K562 (cell line): ENCODE results near the gene ANKS4B. TPM values are rescaled to one million over a fixed set of nuclear protein-coding genes. Genes with fewer than 3 reads are reported as not detected.

Experiments
- ATAC-seq: fragments of 200-7000 bp; cut with Tn5 transposase; 3 replicates; pipeline ENCODE4 v1.9.1; 2020; ENCODE audit warnings: moderate library complexity
- BruUV-seq: library from RNA; stranded (reverse); fragments of 400-500 nt; replicated peaks from 2 replicates; lab custom pipeline; 2021; lab: Mats Ljungman, UMichigan
- CTCF ChIA-PET: fragments of 300-600 bp; formaldehyde crosslinking; extraction: SDS; loops from one replicate; lab custom pipeline; 2021; ENCODE audit warnings: low intra/inter-chr PET ratio; lab: Yijun Ruan, JAX
- POLR2A ChIA-PET: fragments of 300-600, 350-650 bp; sonication (Branson Sonifier 250); formaldehyde crosslinking; extraction: SDS; loops from one replicate; lab custom pipeline; 2021; ENCODE audit warnings: antibody characterized with exemption, inconsistent platforms; lab: Yijun Ruan, JAX
- DNase-seq, 4 experiments: peaks; one replicate each; pipeline versions ENCODE4 v3.0.0 to v3.0.0-alpha.2; 2011 to 2018; ENCODE audit warnings: low spot score in 3 of 4, mixed read lengths in 3 of 4; ENCODE audit errors: extremely low read depth in 1 of 4
- FAIRE-seq: peaks from 2 replicates; lab custom pipeline; 2011; peaks lifted over from hg19 to GRCh38; lab: Jason Lieb, UNC
- H2AFZ ChIP-seq: 2 replicates; pipeline ENCODE4 v1.6.0; 2011; ENCODE audit warnings: low read depth, low read length, control low read depth, inconsistent platforms
- H3K27ac ChIP-seq: fragments of 200-600 bp; 3 replicates; pipeline ENCODE4 v1.8.0; 2011; ENCODE audit warnings: low read depth, mild to moderate bottlenecking, control low read depth, inconsistent platforms, low read length, moderate library complexity, mixed read lengths; ENCODE audit errors: extremely low read depth
- H3K27me3 ChIP-seq, 2 experiments: fragments of 300-600 bp in 1 of 2; 2 replicates in 1 of 2; 3 replicates in 1 of 2; pipeline versions ENCODE4 v1.6.0 to v1.8.0; 2011; ENCODE audit warnings: inconsistent platforms in 2 of 2, low read length in 2 of 2, mild to moderate bottlenecking in 1 of 2, mixed read lengths in 1 of 2, moderate library complexity in 1 of 2; ENCODE audit not compliant: control insufficient read depth in 2 of 2, insufficient read depth in 2 of 2
- H3K36me3 ChIP-seq: fragments of 300-600 bp; 3 replicates; pipeline ENCODE4 v1.8.0; 2011; ENCODE audit warnings: mild to moderate bottlenecking, low read length, inconsistent platforms; ENCODE audit not compliant: control insufficient read depth, insufficient read depth
- H3K4me1 ChIP-seq, 2 experiments: fragments of 200-600 bp in 1 of 2; replicated peaks in 1 of 2; 2 replicates in 1 of 2; 3 replicates in 1 of 2; pipeline versions ENCODE4 v1.5.1 to v1.8.0; 2011; ENCODE audit warnings: inconsistent platforms in 2 of 2, low read length in 2 of 2, mild to moderate bottlenecking in 1 of 2, mixed read lengths in 1 of 2, moderate library complexity in 1 of 2; ENCODE audit not compliant: control insufficient read depth in 2 of 2, insufficient read depth in 2 of 2
- H3K4me2 ChIP-seq: 2 replicates; pipeline ENCODE4 v1.6.1; 2011; ENCODE audit warnings: low read length, control low read depth, inconsistent platforms, mixed read lengths; ENCODE audit not compliant: insufficient read depth
- H3K4me3 ChIP-seq: fragments of 200-600 bp; sonication (generic), shearing (Covaris generic); 2 replicates; pipeline ENCODE4 v1.5.1; 2016; ENCODE audit warnings: control low read depth, inconsistent platforms
- H3K79me2 ChIP-seq: fragments of 200-600 bp; 3 replicates; pipeline ENCODE4 v1.8.0; 2011; ENCODE audit warnings: low read length, inconsistent platforms; ENCODE audit not compliant: control insufficient read depth, insufficient read depth
- H3K9ac ChIP-seq, 2 experiments: 2 replicates each; pipeline versions ENCODE4 v1.6.0 to v1.6.1; 2011; ENCODE audit warnings: low read depth in 2 of 2, low read length in 2 of 2, control low read depth in 1 of 2, inconsistent platforms in 1 of 2, mild to moderate bottlenecking in 1 of 2, mixed read lengths in 1 of 2; ENCODE audit not compliant: insufficient read depth in 1 of 2
- H3K9me1 ChIP-seq: one replicate; pipeline ENCODE4 v1.6.0; 2011; ENCODE audit warnings: inconsistent platforms, mild to moderate bottlenecking, low read length, moderate library complexity; ENCODE audit not compliant: control insufficient read depth, insufficient read depth
- H3K9me3 ChIP-seq: replicated peaks from 2 replicates; pipeline ENCODE4 v1.5.1; 2011; ENCODE audit warnings: low read depth, low read length, inconsistent platforms; ENCODE audit not compliant: control insufficient read depth, insufficient read depth
- H4K20me1 ChIP-seq: replicated peaks from 2 replicates; pipeline ENCODE4 v1.6.1; 2011; ENCODE audit warnings: low read length, inconsistent platforms, mixed read lengths; ENCODE audit not compliant: control insufficient read depth, insufficient read depth
- ETV1 ChIP-seq: fragments of 450-650 bp; conservative IDR thresholded peaks from 2 replicates; pipeline ENCODE4 v1.6.1; 2016; ENCODE audit warnings: missing genetic modification characterization, control low read depth, low read depth, missing compliant biosample characterization
- KAT8 ChIP-seq: fragments of 450-650 bp; IDR thresholded peaks from 2 replicates; pipeline ENCODE4 v1.6.1; 2016; ENCODE audit warnings: low read depth, mild to moderate bottlenecking
- KLF1 ChIP-seq: fragments of 450-650 bp; IDR thresholded peaks from 2 replicates; pipeline ENCODE4 v1.6.1; 2016; ENCODE audit warnings: missing genetic modification characterization, missing compliant biosample characterization
- ZNF24 ChIP-seq: fragments of 450-650 bp; IDR thresholded peaks from 2 replicates; pipeline ENCODE4 v1.6.1; 2016
- ZNF311 ChIP-seq: fragments of 250-450 bp; sonication (Bioruptor Pico); IDR thresholded peaks from 2 replicates; pipeline ENCODE4 v1.4.0; 2020; ENCODE audit warnings: mild to moderate bottlenecking, moderate library complexity
- ZNF347 ChIP-seq: fragments of 450-650 bp; formaldehyde crosslinking; IDR thresholded peaks from 2 replicates; pipeline ENCODE4 v1.4.0; 2020; ENCODE audit warnings: low read depth, mild to moderate bottlenecking, moderate library complexity
- WGBS: fragments of 100-300 bp; shearing (Covaris generic); methylation state at CpG from one replicate; pipeline ENCODE4 v1.1.6; 2016; ENCODE audit warnings: low coverage, mixed read lengths; ENCODE audit not compliant: insufficient coverage; ENCODE audit errors: missing lambda C conversion rate; 5-methylcytosine and 5-hydroxymethylcytosine counted together
- in situ Hi-C: fragments of 300-500 bp; cut with MboI; formaldehyde crosslinking; loops from 4 replicates; pipeline ENCODE4 v1.15.0; 2018; ENCODE audit warnings: inconsistent platforms, mixed read lengths
- intact Hi-C: fragments of 100-400 bp; cut with micrococcal nuclease; formaldehyde crosslinking; loops from 2 replicates; pipeline ENCODE4 v1.14.2; 2022
- polyA plus RNA-seq, 8 experiments: library from polyadenylated mRNA; depleted of rRNA in 4 of 8; stranded (reverse) in 5 of 8; unstranded in 3 of 8; fragments of >200 nt; fragmentation: Nextera tagmentation in 2 of 8; fragmentation: Illumina TruSeq in 1 of 8; extraction: Ambion mirVana in 2 of 8; extraction: Trizol in 1 of 8; gene quantifications; 2 replicates each; pipeline versions ENCODE4 v1.2.1 to v1.2.3, GENCODE V29; 2011 to 2014; ENCODE audit warnings: inconsistent platforms in 1 of 8, missing spikeins in 1 of 8
- total RNA-seq, 7 experiments: library from RNA; depleted of rRNA in 6 of 7; stranded (reverse); fragments of >200 nt in 6 of 7; fragmentation: Illumina TruSeq in 2 of 7; extraction: Trizol in 2 of 7; gene quantifications; 2 replicates each; pipeline versions ENCODE4 v1.2.1 to v1.2.3, GENCODE V29; 2011 to 2021; ENCODE audit warnings: low replicate concordance in 1 of 7
- TF ChIP-seq, protein P1 (sequence below): fragments of 450-650 bp; IDR thresholded peaks from 2 replicates; pipeline ENCODE4 v1.6.1; 2014; ENCODE audit warnings: low read depth, mild to moderate bottlenecking, moderate library complexity, borderline replicate concordance
- TF ChIP-seq, protein P2 (sequence below): fragments of 450-650 bp; IDR thresholded peaks from 2 replicates; pipeline ENCODE4 v1.6.1; 2016
- TF ChIP-seq, protein P3 (sequence below): fragments of 250-450 bp; sonication (Bioruptor Pico); IDR thresholded peaks from 2 replicates; pipeline ENCODE4 v1.6.1; 2021; ENCODE audit warnings: mild to moderate bottlenecking
- TF ChIP-seq, protein P4 (sequence below): sonication (generic); formaldehyde crosslinking; IDR thresholded peaks from 2 replicates; pipeline ENCODE4 v1.8.0; 2023; ENCODE audit warnings: missing genetic modification reagents, mild to moderate bottlenecking, borderline replicate concordance

The ANKS4B gene
- total and polyA plus RNA-seq, 9 of the 15 experiments (the other 6 are each of a cell fraction or from before 2014, with no cell fraction given): not detected

DNA sequence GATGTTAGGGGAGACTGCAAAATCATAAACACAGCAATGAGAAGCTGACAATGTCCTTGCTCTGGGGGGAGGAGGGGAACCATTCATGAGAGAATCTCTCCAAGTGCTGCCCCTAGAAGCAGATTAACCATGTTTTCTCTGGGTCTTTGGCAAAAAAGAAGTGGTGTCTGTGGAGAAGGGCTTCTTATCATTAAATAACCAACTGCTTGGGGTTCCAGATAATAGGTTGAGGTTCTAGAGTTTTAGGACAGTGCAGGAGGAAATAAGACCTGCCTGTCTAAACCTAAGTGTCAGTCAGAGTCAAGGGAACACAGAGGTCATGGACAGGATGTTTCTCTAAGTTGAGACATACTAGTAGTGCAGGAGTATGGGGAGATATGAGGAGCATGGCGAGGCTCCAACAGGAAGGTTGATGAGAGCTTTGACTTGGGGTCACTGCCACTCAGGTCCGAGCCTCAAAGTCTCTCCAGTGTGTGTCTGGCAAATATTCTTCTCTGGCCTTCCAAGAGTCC, 5.1 kb upstream of the ANKS4B start (continued):
- TF ChIP-seq ZNF311 (CRISPR knock-in tag) (no peak), ETV1 (tag) (0 out of 2 replicates have a peak, but pooled peaks have one; percentile 27)
- TF ChIP-seq, protein P1, sequence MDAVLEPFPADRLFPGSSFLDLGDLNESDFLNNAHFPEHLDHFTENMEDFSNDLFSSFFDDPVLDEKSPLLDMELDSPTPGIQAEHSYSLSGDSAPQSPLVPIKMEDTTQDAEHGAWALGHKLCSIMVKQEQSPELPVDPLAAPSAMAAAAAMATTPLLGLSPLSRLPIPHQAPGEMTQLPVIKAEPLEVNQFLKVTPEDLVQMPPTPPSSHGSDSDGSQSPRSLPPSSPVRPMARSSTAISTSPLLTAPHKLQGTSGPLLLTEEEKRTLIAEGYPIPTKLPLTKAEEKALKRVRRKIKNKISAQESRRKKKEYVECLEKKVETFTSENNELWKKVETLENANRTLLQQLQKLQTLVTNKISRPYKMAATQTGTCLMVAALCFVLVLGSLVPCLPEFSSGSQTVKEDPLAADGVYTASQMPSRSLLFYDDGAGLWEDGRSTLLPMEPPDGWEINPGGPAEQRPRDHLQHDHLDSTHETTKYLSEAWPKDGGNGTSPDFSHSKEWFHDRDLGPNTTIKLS: peak; percentile 74; the same call in 1 of the 2 replicates
- TF ChIP-seq, protein P2, sequence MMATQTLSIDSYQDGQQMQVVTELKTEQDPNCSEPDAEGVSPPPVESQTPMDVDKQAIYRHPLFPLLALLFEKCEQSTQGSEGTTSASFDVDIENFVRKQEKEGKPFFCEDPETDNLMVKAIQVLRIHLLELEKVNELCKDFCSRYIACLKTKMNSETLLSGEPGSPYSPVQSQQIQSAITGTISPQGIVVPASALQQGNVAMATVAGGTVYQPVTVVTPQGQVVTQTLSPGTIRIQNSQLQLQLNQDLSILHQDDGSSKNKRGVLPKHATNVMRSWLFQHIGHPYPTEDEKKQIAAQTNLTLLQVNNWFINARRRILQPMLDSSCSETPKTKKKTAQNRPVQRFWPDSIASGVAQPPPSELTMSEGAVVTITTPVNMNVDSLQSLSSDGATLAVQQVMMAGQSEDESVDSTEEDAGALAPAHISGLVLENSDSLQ: peak; percentile 58
- TF ChIP-seq, protein P3, sequence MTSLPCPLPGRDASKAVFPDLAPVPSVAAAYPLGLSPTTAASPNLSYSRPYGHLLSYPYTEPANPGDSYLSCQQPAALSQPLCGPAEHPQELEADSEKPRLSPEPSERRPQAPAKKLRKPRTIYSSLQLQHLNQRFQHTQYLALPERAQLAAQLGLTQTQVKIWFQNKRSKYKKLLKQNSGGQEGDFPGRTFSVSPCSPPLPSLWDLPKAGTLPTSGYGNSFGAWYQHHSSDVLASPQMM: no peak

DNA sequence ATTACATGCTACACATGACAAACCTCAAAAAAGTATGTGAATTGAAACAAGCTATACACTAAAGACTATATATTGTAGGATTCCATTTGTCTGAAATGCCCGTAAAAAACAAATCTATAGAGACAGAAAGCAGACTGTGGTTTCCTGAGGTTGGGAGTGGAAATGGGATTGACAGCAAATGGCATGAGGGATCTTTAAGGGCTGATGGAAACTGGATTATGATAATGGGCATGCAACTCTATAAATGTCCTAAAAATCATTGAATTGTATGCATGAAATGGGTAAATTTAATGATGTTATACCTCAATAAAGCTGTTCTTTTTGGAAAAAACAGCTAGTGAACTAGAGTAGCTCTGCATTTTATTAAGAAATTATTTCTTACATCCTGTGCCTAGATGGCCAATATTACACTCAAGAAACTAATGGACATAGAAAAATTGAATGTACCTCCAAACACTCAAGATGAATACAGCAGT, 416 bp upstream of the ANKS4B start:
- DNase-seq: no peak
- H3K9me3 ChIP-seq: no peaks in the 10 kb centered on the region
- no peaks in the 10 kb centered on the region for H3K79me2 ChIP-seq
- H4K20me1 ChIP-seq: no peaks in the 10 kb centered on the region
- no peak for FAIRE-seq
- intact Hi-C loops: no loop called here
- H3K9me1 ChIP-seq: no peaks in the 10 kb centered on the region
- H3K4me1 ChIP-seq: peaks cover 7 to 21% of the 10 kb centered on the region in 2 experiments; a peak in 3 of 5 replicates
- ChIA-PET POLR2A (interaction anchor here (1.1 kb wide), 1 partner anchor 8 kb away, joined by 3 read pairs; no protein-coding TSS in a partner anchor), CTCF (no interaction called here)
- ATAC-seq: no peak
- 50% methylated on average over 1 of the region's 1 CpG for WGBS
- no peak overlapping the region for H3K4me3 ChIP-seq
- BruUV-seq: no TSS peak
- no peaks in the 10 kb centered on the region; a peak in 1 of 5 replicates for H3K27me3 ChIP-seq
- no peak overlapping the region for H3K4me2 ChIP-seq
- no peaks in the 10 kb centered on the region for H3K36me3 ChIP-seq
- no peak overlapping the region for H2AFZ ChIP-seq
- no peak overlapping the region for H3K27ac ChIP-seq
- H3K9ac ChIP-seq: no peak overlapping the region
- in situ Hi-C loops: no loop called here
- no peak for TF ChIP-seq ZNF24
- TF ChIP-seq, protein P4, sequence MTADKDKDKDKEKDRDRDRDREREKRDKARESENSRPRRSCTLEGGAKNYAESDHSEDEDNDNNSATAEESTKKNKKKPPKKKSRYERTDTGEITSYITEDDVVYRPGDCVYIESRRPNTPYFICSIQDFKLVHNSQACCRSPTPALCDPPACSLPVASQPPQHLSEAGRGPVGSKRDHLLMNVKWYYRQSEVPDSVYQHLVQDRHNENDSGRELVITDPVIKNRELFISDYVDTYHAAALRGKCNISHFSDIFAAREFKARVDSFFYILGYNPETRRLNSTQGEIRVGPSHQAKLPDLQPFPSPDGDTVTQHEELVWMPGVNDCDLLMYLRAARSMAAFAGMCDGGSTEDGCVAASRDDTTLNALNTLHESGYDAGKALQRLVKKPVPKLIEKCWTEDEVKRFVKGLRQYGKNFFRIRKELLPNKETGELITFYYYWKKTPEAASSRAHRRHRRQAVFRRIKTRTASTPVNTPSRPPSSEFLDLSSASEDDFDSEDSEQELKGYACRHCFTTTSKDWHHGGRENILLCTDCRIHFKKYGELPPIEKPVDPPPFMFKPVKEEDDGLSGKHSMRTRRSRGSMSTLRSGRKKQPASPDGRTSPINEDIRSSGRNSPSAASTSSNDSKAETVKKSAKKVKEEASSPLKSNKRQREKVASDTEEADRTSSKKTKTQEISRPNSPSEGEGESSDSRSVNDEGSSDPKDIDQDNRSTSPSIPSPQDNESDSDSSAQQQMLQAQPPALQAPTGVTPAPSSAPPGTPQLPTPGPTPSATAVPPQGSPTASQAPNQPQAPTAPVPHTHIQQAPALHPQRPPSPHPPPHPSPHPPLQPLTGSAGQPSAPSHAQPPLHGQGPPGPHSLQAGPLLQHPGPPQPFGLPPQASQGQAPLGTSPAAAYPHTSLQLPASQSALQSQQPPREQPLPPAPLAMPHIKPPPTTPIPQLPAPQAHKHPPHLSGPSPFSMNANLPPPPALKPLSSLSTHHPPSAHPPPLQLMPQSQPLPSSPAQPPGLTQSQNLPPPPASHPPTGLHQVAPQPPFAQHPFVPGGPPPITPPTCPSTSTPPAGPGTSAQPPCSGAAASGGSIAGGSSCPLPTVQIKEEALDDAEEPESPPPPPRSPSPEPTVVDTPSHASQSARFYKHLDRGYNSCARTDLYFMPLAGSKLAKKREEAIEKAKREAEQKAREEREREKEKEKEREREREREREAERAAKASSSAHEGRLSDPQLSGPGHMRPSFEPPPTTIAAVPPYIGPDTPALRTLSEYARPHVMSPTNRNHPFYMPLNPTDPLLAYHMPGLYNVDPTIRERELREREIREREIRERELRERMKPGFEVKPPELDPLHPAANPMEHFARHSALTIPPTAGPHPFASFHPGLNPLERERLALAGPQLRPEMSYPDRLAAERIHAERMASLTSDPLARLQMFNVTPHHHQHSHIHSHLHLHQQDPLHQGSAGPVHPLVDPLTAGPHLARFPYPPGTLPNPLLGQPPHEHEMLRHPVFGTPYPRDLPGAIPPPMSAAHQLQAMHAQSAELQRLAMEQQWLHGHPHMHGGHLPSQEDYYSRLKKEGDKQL (CRISPR knock-in tag): no peak
- TF ChIP-seq KLF1 (tag): no peak
- TF ChIP-seq ZNF347 (CRISPR knock-in tag): no peak
- TF ChIP-seq KAT8: no peak
